ENCODE data around the gene INTS3. TPM values are rescaled to one million over a fixed set of nuclear protein-coding genes. Genes with fewer than 3 reads are reported as not detected.
"Not testable (repeated sequence)": the region's sequence is repeated elsewhere in the genome, so short reads cannot be mapped to it uniquely, and the experiment has no call there.

Gene INTS3
- total RNA-seq, 1 donor from 2014 or later = 77.3 TPM

DNA sequence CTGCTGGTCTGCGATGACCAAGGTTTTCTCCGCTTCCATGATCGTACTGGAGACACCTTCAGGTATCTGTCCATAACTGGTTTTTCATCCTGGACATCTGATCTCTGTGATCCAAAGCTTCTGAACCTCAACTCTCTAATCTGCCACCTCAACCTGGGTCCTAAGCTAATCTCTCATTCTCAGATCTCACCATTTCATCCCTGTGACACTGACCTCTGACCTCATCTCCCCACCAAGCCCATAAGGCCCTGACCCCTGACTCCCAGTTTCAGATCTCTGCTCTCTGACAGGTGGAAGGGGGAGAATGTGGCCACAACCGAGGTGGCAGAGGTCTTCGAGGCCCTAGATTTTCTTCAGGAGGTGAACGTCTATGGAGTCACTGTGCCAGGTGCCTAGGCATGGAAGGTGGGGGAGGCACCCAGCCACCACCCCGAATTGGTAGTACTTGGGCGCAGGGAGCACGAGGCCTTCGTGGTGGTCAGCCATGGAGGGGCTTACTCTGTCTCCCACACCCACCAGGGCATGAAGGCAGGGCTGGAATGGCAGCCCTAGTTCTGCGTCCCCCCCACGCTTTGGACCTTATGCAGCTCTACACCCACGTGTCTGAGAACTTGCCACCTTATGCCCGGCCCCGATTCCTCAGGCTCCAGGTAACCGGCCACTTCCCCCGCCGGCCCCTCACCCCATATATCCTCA, 51.1 kb downstream of the INTS3 start:
- TF ChIP-seq, protein P1, sequence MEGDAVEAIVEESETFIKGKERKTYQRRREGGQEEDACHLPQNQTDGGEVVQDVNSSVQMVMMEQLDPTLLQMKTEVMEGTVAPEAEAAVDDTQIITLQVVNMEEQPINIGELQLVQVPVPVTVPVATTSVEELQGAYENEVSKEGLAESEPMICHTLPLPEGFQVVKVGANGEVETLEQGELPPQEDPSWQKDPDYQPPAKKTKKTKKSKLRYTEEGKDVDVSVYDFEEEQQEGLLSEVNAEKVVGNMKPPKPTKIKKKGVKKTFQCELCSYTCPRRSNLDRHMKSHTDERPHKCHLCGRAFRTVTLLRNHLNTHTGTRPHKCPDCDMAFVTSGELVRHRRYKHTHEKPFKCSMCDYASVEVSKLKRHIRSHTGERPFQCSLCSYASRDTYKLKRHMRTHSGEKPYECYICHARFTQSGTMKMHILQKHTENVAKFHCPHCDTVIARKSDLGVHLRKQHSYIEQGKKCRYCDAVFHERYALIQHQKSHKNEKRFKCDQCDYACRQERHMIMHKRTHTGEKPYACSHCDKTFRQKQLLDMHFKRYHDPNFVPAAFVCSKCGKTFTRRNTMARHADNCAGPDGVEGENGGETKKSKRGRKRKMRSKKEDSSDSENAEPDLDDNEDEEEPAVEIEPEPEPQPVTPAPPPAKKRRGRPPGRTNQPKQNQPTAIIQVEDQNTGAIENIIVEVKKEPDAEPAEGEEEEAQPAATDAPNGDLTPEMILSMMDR (IDR thresholded peaks at IDR 0.05) = no peak
- Histone ChIP-seq H3K36me3 (peaks cover 6% of the 10 kb centered on the region), H3K27me3 (ENCODE audit: low read depth) (no peaks in the 10 kb centered on the region), H3K9me3 (no peaks in the 10 kb centered on the region), H3K4me1 (peaks cover 66% of the 10 kb centered on the region), H3K27ac (no peak overlapping the region), H3K4me3 (no peak overlapping the region)
- DNase-seq (no peak), ATAC-seq (no peak)
- intact Hi-C loops (cut with DNase I) = no loop called here

DNA sequence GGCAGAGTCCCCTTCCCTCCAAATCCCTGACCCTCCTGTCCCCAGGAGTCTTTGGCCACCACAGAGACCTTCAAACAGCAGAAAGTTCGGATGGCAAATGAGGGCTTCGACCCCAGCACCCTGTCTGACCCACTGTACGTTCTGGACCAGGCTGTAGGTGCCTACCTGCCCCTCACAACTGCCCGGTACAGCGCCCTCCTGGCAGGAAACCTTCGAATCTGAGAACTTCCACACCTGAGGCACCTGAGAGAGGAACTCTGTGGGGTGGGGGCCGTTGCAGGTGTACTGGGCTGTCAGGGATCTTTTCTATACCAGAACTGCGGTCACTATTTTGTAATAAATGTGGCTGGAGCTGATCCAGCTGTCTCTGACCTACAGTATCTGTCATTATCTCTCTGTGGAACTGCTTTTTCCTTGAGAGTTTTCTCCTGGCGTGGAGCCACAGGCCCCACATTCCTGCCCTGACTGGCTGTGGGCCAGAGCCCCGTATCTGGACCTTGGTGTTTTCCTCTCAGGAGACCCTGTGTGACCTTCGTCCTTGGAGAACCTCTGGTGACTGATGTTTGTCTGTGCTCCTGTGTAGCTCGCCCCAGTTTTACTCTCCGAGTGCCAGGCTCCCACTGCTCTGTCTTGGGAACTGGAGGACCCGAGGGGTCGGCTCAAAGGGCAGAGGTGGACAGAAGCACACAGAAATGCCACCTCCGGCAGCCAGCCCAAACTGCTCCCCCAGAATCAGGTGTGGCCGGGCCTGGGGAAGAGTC, 52.1 kb downstream of the INTS3 start:
- Histone ChIP-seq H3K36me3 (peaks cover 6% of the 10 kb centered on the region), H3K4me1 (peaks cover 58% of the 10 kb centered on the region), H3K27me3 (ENCODE audit: low read depth) (no peaks in the 10 kb centered on the region), H3K9me3 (no peaks in the 10 kb centered on the region), H3K27ac (peak overlapping the region; percentile 24), H3K4me3 (no peak overlapping the region)
- ATAC-seq (no peak), DNase-seq (peak; percentile 32)
- intact Hi-C loops (cut with DNase I) = no loop called here
- TF ChIP-seq, protein P1 (IDR thresholded peaks at IDR 0.05) = no peak

DNA sequence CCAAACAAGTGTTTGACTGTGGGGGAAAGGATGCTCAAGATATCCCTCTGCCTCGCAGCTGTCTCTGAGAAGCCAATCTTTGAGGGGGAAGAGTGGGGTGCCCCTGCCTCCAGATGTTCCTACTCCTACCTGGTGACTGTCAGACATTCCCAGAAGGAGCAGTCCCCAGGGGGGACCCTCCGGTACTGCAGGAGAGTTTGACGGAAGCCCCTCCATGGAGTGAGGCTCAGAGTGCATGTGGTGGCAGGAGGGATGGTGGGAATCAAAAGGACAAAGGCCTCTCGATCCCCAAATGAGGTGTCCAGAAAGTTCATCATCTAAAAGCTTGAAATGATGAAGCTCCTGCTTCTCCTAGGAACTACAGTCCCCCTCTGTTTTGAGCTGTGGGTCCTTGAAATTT, 52.7 kb downstream of the INTS3 start:
- Histone ChIP-seq H3K4me1 (peaks cover 54% of the 10 kb centered on the region), H3K27me3 (ENCODE audit: low read depth) (no peaks in the 10 kb centered on the region), H3K27ac (no peak overlapping the region), H3K9me3 (no peaks in the 10 kb centered on the region), H3K36me3 (peaks cover 6% of the 10 kb centered on the region), H3K4me3 (no peak overlapping the region)
- TF ChIP-seq, protein P1 (IDR thresholded peaks at IDR 0.05) = no peak
- intact Hi-C loops (cut with DNase I) = no loop called here
- ATAC-seq (no peak), DNase-seq (no peak)

DNA sequence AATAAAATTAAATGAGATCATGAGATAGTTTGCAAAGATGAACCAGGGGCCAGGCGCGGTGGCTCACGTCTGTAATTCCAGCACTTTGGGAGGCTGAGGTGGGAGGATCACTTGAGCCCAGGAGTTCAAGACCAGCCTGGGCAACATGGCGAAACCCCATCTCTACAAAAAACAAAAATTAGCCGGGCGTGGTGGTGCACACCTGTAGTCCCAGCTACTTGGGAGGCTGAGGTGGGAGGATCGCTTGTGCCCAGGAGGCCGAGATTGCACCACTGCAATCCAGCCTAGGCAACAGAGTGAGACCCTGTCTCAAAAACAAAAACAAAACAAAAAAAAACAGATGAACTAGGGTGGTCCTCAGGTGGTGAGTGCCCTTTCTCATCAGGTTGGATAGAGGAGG, 54.8 kb downstream of the INTS3 start:
- H3K36me3 ChIP-seq; DNase-seq; ATAC-seq; H3K27me3 ChIP-seq (ENCODE audit: low read depth); intact Hi-C loops (cut with DNase I); H3K9me3 ChIP-seq: not testable (repeated sequence)
- Histone ChIP-seq H3K4me1 (peaks cover 36% of the 10 kb centered on the region), H3K4me3 (peak overlapping the region; percentile 77), H3K27ac (peak overlapping the region; percentile 98)

DNA sequence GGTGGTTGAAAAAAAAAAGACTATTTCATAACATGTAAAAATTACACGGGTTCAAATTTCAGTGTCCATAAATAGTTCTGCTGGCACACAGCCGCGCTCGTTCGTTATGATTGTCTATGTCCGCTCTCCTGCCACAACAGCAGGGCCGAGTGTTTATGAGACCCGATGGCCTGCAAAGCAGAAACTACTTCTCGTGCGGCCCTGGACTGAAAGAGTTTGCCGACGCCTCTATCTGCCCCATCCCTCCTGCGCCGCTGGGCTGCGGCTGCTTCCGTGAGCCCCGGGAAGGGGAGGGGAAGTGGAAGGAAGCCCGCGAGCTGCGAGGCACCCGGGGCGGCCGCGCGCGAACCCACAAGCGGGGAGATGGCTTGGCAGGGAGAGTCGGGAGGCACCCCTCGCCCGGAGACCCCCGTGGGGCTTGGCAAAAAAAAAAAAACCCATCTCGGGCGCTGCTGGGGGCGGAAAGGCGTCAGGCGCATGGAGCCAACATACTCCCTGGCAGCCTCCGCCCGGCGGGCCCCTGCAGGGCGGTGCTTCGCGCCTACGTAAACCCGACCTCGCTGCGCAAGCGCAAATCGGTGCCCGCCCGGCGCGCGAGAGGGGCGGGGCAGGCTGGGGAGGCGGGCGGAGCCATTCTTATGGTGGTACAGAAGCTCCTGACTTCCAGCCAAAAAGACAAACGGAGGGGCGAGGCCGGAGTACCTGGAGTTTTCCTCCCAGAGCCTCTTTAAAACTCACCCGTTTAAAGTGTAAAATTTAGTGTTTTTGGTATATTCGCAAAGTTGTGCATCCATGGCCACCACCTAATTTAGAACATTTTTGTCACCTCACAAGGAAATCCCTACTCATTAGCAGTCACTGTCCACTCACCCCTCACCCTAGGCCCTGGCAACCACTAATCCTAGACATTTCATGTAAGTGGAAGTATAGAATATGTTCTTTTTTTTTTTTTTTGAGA, 55.7 kb downstream of the INTS3 start:
- H3K4me1 ChIP-seq = peaks cover 28% of the 10 kb centered on the region
- peak overlapping the region; percentile 77 for H3K4me3 ChIP-seq
- intact Hi-C loops (cut with DNase I) = no loop called here

More for the DNA sequence above, 55.7 kb downstream of the INTS3 start:
- Histone ChIP-seq H3K27ac (peak overlapping the region; percentile 98), H3K9me3 (no peaks in the 10 kb centered on the region), H3K36me3 (peaks cover 4% of the 10 kb centered on the region), H3K27me3 (ENCODE audit: low read depth) (no peaks in the 10 kb centered on the region)
- ATAC-seq = peak; percentile 98 to 99
- TF ChIP-seq, protein P1 (IDR thresholded peaks at IDR 0.05) = no peak
- DNase-seq = peak; percentile 94
